Measurements from ENCODE around the gene EML6.
A peak's percentile ranks its signal among the peaks of the same experiment; 100 is the strongest.

Gene EML6

GRCh38 chr2:54899576-54900200 lies 176.2 kb downstream of the EML6 start:
- Histone ChIP-seq H3K27ac (ENCODE audit: low read length) (no peak overlapping the region), H3K4me1 (ENCODE audit: low read length) (peaks cover 7% of the 10 kb centered on the region; the same call in 1 of the 2 replicates), H3K36me3 (replicated peaks; ENCODE audit: low read depth, low read length) (no peaks in the 10 kb centered on the region), H3K9ac (ENCODE audit: low read length) (no peak overlapping the region), H3K4me3 (ENCODE audit: low read length) (no peak overlapping the region), H2AFZ (ENCODE audit: low read depth, low read length) (no peak overlapping the region), H3K79me2 (ENCODE audit: low read length) (no peaks in the 10 kb centered on the region), H3K27me3 (ENCODE audit: low read depth, low read length) (peaks cover 18% of the 10 kb centered on the region), H3K9me3 (ENCODE audit: insufficient read depth, low read length) (no peaks in the 10 kb centered on the region), H3K4me2 (ENCODE audit: low read length) (no peak overlapping the region), H4K20me1 (ENCODE audit: insufficient read depth, low read length) (no peaks in the 10 kb centered on the region)
- TF ChIP-seq EZH2phosphoT487 (IDR thresholded peaks at IDR 0.05; ENCODE audit: low read depth), result no peak
- TF ChIP-seq, protein P1, sequence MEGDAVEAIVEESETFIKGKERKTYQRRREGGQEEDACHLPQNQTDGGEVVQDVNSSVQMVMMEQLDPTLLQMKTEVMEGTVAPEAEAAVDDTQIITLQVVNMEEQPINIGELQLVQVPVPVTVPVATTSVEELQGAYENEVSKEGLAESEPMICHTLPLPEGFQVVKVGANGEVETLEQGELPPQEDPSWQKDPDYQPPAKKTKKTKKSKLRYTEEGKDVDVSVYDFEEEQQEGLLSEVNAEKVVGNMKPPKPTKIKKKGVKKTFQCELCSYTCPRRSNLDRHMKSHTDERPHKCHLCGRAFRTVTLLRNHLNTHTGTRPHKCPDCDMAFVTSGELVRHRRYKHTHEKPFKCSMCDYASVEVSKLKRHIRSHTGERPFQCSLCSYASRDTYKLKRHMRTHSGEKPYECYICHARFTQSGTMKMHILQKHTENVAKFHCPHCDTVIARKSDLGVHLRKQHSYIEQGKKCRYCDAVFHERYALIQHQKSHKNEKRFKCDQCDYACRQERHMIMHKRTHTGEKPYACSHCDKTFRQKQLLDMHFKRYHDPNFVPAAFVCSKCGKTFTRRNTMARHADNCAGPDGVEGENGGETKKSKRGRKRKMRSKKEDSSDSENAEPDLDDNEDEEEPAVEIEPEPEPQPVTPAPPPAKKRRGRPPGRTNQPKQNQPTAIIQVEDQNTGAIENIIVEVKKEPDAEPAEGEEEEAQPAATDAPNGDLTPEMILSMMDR (IDR thresholded peaks at IDR 0.05; ENCODE audit: low read depth, low read length), result peak; percentile 69

DNA sequence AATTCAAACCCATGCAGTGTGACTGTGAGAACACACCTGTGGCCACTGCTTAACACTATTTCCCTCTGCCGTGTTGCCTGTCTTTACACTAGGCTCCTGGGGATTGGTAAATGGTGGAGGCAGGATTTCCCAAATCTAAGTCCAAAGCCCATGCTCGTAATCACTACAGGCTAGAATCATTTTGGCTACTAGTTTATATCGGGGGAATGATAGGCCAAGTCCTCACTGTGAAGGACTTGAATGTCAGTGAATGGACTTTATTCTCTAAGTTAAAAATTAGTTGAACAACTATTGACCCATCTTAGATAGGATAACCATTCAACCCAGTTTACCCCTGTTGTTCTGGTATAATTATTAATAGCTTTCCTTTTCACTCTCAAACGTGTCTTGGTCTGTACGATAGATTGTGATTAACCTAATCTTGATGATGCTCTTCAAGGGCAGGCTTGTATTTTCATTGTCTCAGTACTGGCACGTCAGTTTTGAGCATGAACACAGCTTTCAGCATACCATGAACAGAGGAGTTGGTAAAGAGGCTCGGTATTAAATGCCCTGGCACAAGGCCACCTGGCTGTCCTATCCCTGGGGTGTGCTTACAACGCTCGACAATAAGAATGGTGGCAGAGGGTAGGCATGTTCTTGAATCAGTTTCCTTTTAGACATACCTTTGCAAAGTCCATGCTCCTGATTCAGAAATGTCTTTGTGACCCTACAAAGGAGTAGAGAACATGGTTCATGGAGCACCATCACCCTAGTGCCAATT lies 177.9 kb downstream of the EML6 start:
- Histone ChIP-seq H3K79me2 (ENCODE audit: low read length) (no peaks in the 10 kb centered on the region), H3K4me1 (ENCODE audit: low read length) (peaks cover 7% of the 10 kb centered on the region; the same call in 1 of the 2 replicates), H3K27ac (ENCODE audit: low read length) (no peak overlapping the region), H3K36me3 (replicated peaks; ENCODE audit: low read depth, low read length) (no peaks in the 10 kb centered on the region), H3K9me3 (ENCODE audit: insufficient read depth, low read length) (no peaks in the 10 kb centered on the region), H3K4me3 (ENCODE audit: low read length) (no peak overlapping the region), H2AFZ (ENCODE audit: low read depth, low read length) (no peak overlapping the region), H3K27me3 (ENCODE audit: low read depth, low read length) (peaks cover 18% of the 10 kb centered on the region), H3K4me2 (ENCODE audit: low read length) (no peak overlapping the region), H3K9ac (ENCODE audit: low read length) (no peak overlapping the region), H4K20me1 (ENCODE audit: insufficient read depth, low read length) (no peaks in the 10 kb centered on the region)
- TF ChIP-seq, protein P1 (IDR thresholded peaks at IDR 0.05; ENCODE audit: low read depth, low read length), result no peak

DNA sequence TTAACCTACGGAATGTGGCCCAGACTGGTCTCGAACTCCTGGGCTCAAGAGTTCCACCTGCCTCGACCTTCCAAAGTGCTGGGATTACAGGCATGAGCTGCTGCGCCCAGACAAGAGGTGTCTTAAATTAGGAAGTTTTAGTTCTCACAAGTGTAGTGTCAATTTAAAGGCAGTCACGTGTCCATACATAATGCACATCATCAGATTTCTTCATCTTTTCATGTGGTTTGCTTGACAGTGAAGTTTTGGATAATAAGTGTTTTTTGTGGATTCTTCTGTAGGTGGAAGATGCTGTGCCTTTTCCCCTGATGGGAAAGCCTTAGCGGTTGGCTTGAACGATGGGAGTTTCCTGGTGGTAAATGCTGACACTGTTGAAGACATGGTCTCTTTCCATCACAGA lies 179.3 kb downstream of the EML6 start:
- Histone ChIP-seq H3K4me3 (ENCODE audit: low read length) (no peak overlapping the region), H4K20me1 (ENCODE audit: insufficient read depth, low read length) (no peaks in the 10 kb centered on the region), H3K9ac (ENCODE audit: low read length) (no peak overlapping the region), H3K9me3 (ENCODE audit: insufficient read depth, low read length) (no peaks in the 10 kb centered on the region), H3K27me3 (ENCODE audit: low read depth, low read length) (peaks cover 18% of the 10 kb centered on the region), H3K27ac (ENCODE audit: low read length) (no peak overlapping the region), H3K79me2 (ENCODE audit: low read length) (no peaks in the 10 kb centered on the region), H3K4me1 (ENCODE audit: low read length) (peaks cover 5% of the 10 kb centered on the region; the same call in 1 of the 2 replicates), H3K36me3 (replicated peaks; ENCODE audit: low read depth, low read length) (no peaks in the 10 kb centered on the region), H3K4me2 (ENCODE audit: low read length) (no peak overlapping the region), H2AFZ (ENCODE audit: low read depth, low read length) (no peak overlapping the region)
- TF ChIP-seq, protein P1 (IDR thresholded peaks at IDR 0.05; ENCODE audit: low read depth, low read length), result no peak
- no peak for TF ChIP-seq EZH2phosphoT487 (IDR thresholded peaks at IDR 0.05; ENCODE audit: low read depth)

- no peak overlapping the region for H3K9ac ChIP-seq (ENCODE audit: low read length)
- TF ChIP-seq, protein P1 (IDR thresholded peaks at IDR 0.05; ENCODE audit: low read depth, low read length), result no peak
- TF ChIP-seq EZH2phosphoT487 (IDR thresholded peaks at IDR 0.05; ENCODE audit: low read depth), result no peak
- no peak overlapping the region for H3K4me2 ChIP-seq (ENCODE audit: low read length)
- no peak overlapping the region for H3K4me3 ChIP-seq (ENCODE audit: low read length)
- H4K20me1 ChIP-seq (ENCODE audit: insufficient read depth, low read length), result no peaks in the 10 kb centered on the region
- no peak overlapping the region for H2AFZ ChIP-seq (ENCODE audit: low read depth, low read length)
- H3K27me3 ChIP-seq (ENCODE audit: low read depth, low read length), result peaks cover 14% of the 10 kb centered on the region
- no peaks in the 10 kb centered on the region for H3K9me3 ChIP-seq (ENCODE audit: insufficient read depth, low read length)
- no peaks in the 10 kb centered on the region for H3K36me3 ChIP-seq (replicated peaks; ENCODE audit: low read depth, low read length)
- no peaks in the 10 kb centered on the region for H3K4me1 ChIP-seq (ENCODE audit: low read length)
- H3K79me2 ChIP-seq (ENCODE audit: low read length), result no peaks in the 10 kb centered on the region
- H3K27ac ChIP-seq (ENCODE audit: low read length), result no peak overlapping the region
Measured at GRCh38 chr2:54903736-54904554, 180.5 kb downstream of the EML6 start.
